Liver (tissue), 9 donors: ENCODE measurements around the gene RGS14. TPM values are rescaled to one million over a fixed set of nuclear protein-coding genes. Genes with fewer than 3 reads are reported as not detected.

Experiments
- DNase-seq: peaks from one replicate; pipeline ENCODE4 v3.0.0-alpha.2; 2017; ENCODE audit warnings: low spot score
- H3K27ac ChIP-seq, 2 donors: one replicate each; pipeline ENCODE4 v1.7.0; 2013; ENCODE audit warnings: inconsistent platforms in 2 of 2, low read length in 2 of 2, control low read depth in 1 of 2, low read depth in 1 of 2, mild to moderate bottlenecking in 1 of 2
- H3K27me3 ChIP-seq, 4 donors: one replicate each; pipeline versions ENCODE4 v1.6.1 to v1.7.0; 2013; ENCODE audit warnings: low read length in 3 of 4, inconsistent platforms in 1 of 4, mild to moderate bottlenecking in 1 of 4, moderate library complexity in 1 of 4; ENCODE audit not compliant: control insufficient read depth in 4 of 4, insufficient read depth in 4 of 4
- H3K36me3 ChIP-seq, 4 donors: one replicate each; pipeline versions ENCODE4 v1.6.1 to v1.7.0; 2013; ENCODE audit warnings: low read length in 3 of 4, mild to moderate bottlenecking in 3 of 4, low read depth in 1 of 4, moderate library complexity in 1 of 4; ENCODE audit not compliant: control insufficient read depth in 4 of 4, insufficient read depth in 3 of 4
- H3K4me1 ChIP-seq, 4 donors: one replicate each; pipeline versions ENCODE4 v1.6.1 to v1.7.0; 2013; ENCODE audit warnings: low read length in 3 of 4, mild to moderate bottlenecking in 3 of 4, moderate library complexity in 1 of 4; ENCODE audit not compliant: control insufficient read depth in 4 of 4, insufficient read depth in 4 of 4
- H3K4me3 ChIP-seq, 3 donors: one replicate each; pipeline versions ENCODE4 v1.6.1 to v1.7.0; 2013; ENCODE audit warnings: low read length in 3 of 3, control low read depth in 1 of 3, low read depth in 1 of 3, mild to moderate bottlenecking in 1 of 3
- H3K9ac ChIP-seq, 2 donors: one replicate each; pipeline ENCODE4 v1.7.0; 2013; ENCODE audit warnings: low read length in 2 of 2, mild to moderate bottlenecking in 2 of 2, moderate library complexity in 2 of 2, control low read depth in 1 of 2, low read depth in 1 of 2
- H3K9me3 ChIP-seq, 4 donors: one replicate each; pipeline versions ENCODE4 v1.6.1 to v1.7.0; 2013; ENCODE audit warnings: low read length in 3 of 4; ENCODE audit not compliant: control insufficient read depth in 4 of 4
- ATF3 ChIP-seq: IDR thresholded peaks from 2 replicates; pipeline ENCODE4 v1.6.1; 2016; ENCODE audit warnings: antibody characterized with exemption
- CTCF ChIP-seq: fragments of 150-350 bp; IDR thresholded peaks from 2 replicates; pipeline ENCODE4 v1.5.1; 2017; ENCODE audit warnings: improper control_type of control experiment, low read depth, low read length; ENCODE audit not compliant: missing input control
- FOXA1 ChIP-seq: IDR thresholded peaks from 2 replicates; pipeline ENCODE4 v1.6.1; 2016; ENCODE audit warnings: antibody characterized with exemption
- FOXA2 ChIP-seq: IDR thresholded peaks from 2 replicates; pipeline ENCODE4 v1.6.1; 2016; ENCODE audit warnings: antibody characterized with exemption
- GABPA ChIP-seq, 2 donors: IDR thresholded peaks in 1 of 2; conservative IDR thresholded peaks in 1 of 2; 2 replicates each; pipeline ENCODE4 v1.6.1; 2016; ENCODE audit warnings: antibody characterized with exemption in 2 of 2, mild to moderate bottlenecking in 1 of 2, moderate library complexity in 1 of 2
- HNF4A ChIP-seq, 2 donors: conservative IDR thresholded peaks; 2 replicates each; pipeline ENCODE4 v1.6.1; 2016; ENCODE audit warnings: antibody characterized with exemption in 2 of 2, mild to moderate bottlenecking in 2 of 2
- HNF4G ChIP-seq: IDR thresholded peaks from 2 replicates; pipeline ENCODE4 v1.6.1; 2016; ENCODE audit warnings: antibody characterized with exemption
- JUND ChIP-seq, 2 donors: IDR thresholded peaks; 2 replicates each; pipeline ENCODE4 v1.6.1; 2016; ENCODE audit warnings: antibody characterized with exemption in 2 of 2
- RAD21 ChIP-seq, 2 donors: IDR thresholded peaks; 2 replicates each; pipeline ENCODE4 v1.6.1; 2016; ENCODE audit warnings: antibody characterized with exemption in 2 of 2, mild to moderate bottlenecking in 2 of 2
- RXRA ChIP-seq, 2 donors: IDR thresholded peaks; 2 replicates each; pipeline ENCODE4 v1.6.1; 2017 to 2018; ENCODE audit warnings: antibody characterized with exemption in 2 of 2, mild to moderate bottlenecking in 1 of 2
- TAF1 ChIP-seq: conservative IDR thresholded peaks from 2 replicates; pipeline ENCODE4 v1.6.1; 2016; ENCODE audit warnings: antibody characterized with exemption, mild to moderate bottlenecking
- YY1 ChIP-seq: IDR thresholded peaks from 2 replicates; pipeline ENCODE4 v1.6.1; 2016; ENCODE audit warnings: antibody characterized with exemption, mild to moderate bottlenecking
- ZBTB33 ChIP-seq: IDR thresholded peaks from 2 replicates; pipeline ENCODE4 v1.6.1; 2016; ENCODE audit warnings: antibody characterized with exemption
- WGBS: extraction: QIAGEN DNeasy Blood & Tissue Kit; methylation state at CpG from one replicate; pipeline ENCODE4 v1.1.7; 2013; 5-methylcytosine and 5-hydroxymethylcytosine counted together
- polyA plus RNA-seq, 2 donors: library from polyadenylated mRNA; stranded (reverse) in 1 of 2; unstranded in 1 of 2; fragments of 200-250 nt in 1 of 2; fragments of >200 nt in 1 of 2; fragmentation: Nextera tagmentation in 1 of 2; extraction: Ambion mirVana in 1 of 2; gene quantifications; one replicate each; pipeline versions ENCODE4 v1.2.1 to v1.2.3, GENCODE V29; 2013 to 2015
- total RNA-seq, 2 donors: library from RNA; depleted of rRNA; stranded (reverse); fragments of >200 nt; gene quantifications; one replicate each; pipeline ENCODE4 v1.2.3, GENCODE V29; 2014
- donor health status: healthy.
- donor health status: healthy.
- donor health status: healthy.
- donor health status: healthy.
- donor health status: healthy.

The RGS14 gene
- total and polyA plus RNA-seq, 4 donors = 10.2 to 53.8 (median 33.3) TPM

GRCh38 chr5:177388521-177389052, 30.9 kb downstream of the RGS14 start:
- H3K27me3 ChIP-seq = no peaks in the 10 kb centered on the region
- no peak overlapping the region for H3K9ac ChIP-seq
- no peak overlapping the region for H3K27ac ChIP-seq
- no peak for TF ChIP-seq FOXA2
- no peak for TF ChIP-seq HNF4G
- TF ChIP-seq ZBTB33 = no peak
- no peak for TF ChIP-seq YY1
- TF ChIP-seq GABPA (IDR thresholded peaks at IDR 0.05 in 1 of 2, conservative IDR thresholded peaks at IDR 0.05 in 1 of 2) = no peak
- no peak for TF ChIP-seq RXRA (IDR thresholded peaks at IDR 0.05)
- TF ChIP-seq CTCF = no peak
- TF ChIP-seq FOXA1 = no peak
- TF ChIP-seq TAF1 = no peak
- no peak overlapping the region for H3K4me3 ChIP-seq
- no peaks in the 10 kb centered on the region for H3K9me3 ChIP-seq
- no peak for DNase-seq
- H3K36me3 ChIP-seq = no peaks in the 10 kb centered on the region
- no peaks in the 10 kb centered on the region for H3K4me1 ChIP-seq
- 94% methylated on average over 10 of the region's 10 CpGs for WGBS

GRCh38 chr5:177389241-177390169, 31.8 kb downstream of the RGS14 start:
- H3K4me3 ChIP-seq = no peak overlapping the region
- H3K9ac ChIP-seq = no peak overlapping the region
- no peak overlapping the region for H3K27ac ChIP-seq
- H3K4me1 ChIP-seq = no peaks in the 10 kb centered on the region
- no peaks in the 10 kb centered on the region for H3K27me3 ChIP-seq
- TF ChIP-seq HNF4G (no peak), JUND (IDR thresholded peaks at IDR 0.05) (no peak), YY1 (no peak), RAD21 (IDR thresholded peaks at IDR 0.05) (no peak), FOXA2 (no peak), HNF4A (conservative IDR thresholded peaks at IDR 0.05) (no peak), GABPA (IDR thresholded peaks at IDR 0.05 in 1 of 2, conservative IDR thresholded peaks at IDR 0.05 in 1 of 2) (no peak), ATF3 (no peak)
- no peak for DNase-seq
- 63% methylated on average over 21 of the region's 21 CpGs for WGBS
- no peaks in the 10 kb centered on the region for H3K36me3 ChIP-seq
- no peaks in the 10 kb centered on the region for H3K9me3 ChIP-seq
